Measurements from ENCODE around the gene SHMT2.
A peak's percentile ranks its signal among the peaks of the same experiment; 100 is the strongest.

SHMT2 gene

GRCh38 chr12:57229634-57230380, at the start of gene SHMT2:
SHMT2 (plus strand) TSS chr12:57229711; CDS start chr12:57229779, 68 bp downstream.
- peak; percentile 95 for DNase-seq

- DNase-seq: no peak
Measured at GRCh38 chr12:57180321-57180989, 49.1 kb upstream of the SHMT2 start.

GRCh38 chr12:57181072-57181471, 48.4 kb upstream of the SHMT2 start:
- DNase-seq: no peak

- no peak for DNase-seq
Measured at GRCh38 chr12:57181561-57182155, 47.9 kb upstream of the SHMT2 start.

- peak; percentile 92 for DNase-seq
Measured at GRCh38 chr12:57182918-57183575, 46.5 kb upstream of the SHMT2 start.

GRCh38 chr12:57183939-57184725, 45.4 kb upstream of the SHMT2 start:
- DNase-seq: no peak

GRCh38 chr12:57185403-57185802, 44.1 kb upstream of the SHMT2 start:
- DNase-seq: no peak

- no peak for DNase-seq
Measured at GRCh38 chr12:57185906-57186508, 43.5 kb upstream of the SHMT2 start.

- DNase-seq: no peak
Measured at GRCh38 chr12:57187222-57188089, 42.1 kb upstream of the SHMT2 start.

- DNase-seq: no peak
Measured at GRCh38 chr12:57188090-57188425, 41.5 kb upstream of the SHMT2 start.

GRCh38 chr12:57190037-57190436, 39.5 kb upstream of the SHMT2 start:
- DNase-seq: no peak

- no peak for DNase-seq
Measured at GRCh38 chr12:57190821-57191220, 38.7 kb upstream of the SHMT2 start.

GRCh38 chr12:57191410-57191809, 38.1 kb upstream of the SHMT2 start:
- DNase-seq: no peak

GRCh38 chr12:57192920-57193319, 36.6 kb upstream of the SHMT2 start:
- DNase-seq: no peak

- DNase-seq: no peak
Measured at GRCh38 chr12:57193706-57194245, 35.7 kb upstream of the SHMT2 start.

GRCh38 chr12:57194253-57194652, 35.3 kb upstream of the SHMT2 start:
- no peak for DNase-seq

- DNase-seq: no peak
Measured at GRCh38 chr12:57195186-57195585, 34.3 kb upstream of the SHMT2 start.

- no peak for DNase-seq
Measured at GRCh38 chr12:57195611-57196371, 33.7 kb upstream of the SHMT2 start.

- DNase-seq: no peak
Measured at GRCh38 chr12:57196439-57196838, 33.1 kb upstream of the SHMT2 start.

GRCh38 chr12:57196956-57197355, 32.6 kb upstream of the SHMT2 start:
- DNase-seq: no peak

Measured in stimulated activated CD8-positive, alpha-beta memory T cell treated with anti-CD3 and anti-CD28 coated beads, Interleukin-4, amount 100 ng/mL, for 48 hours (primary cell).